ENCODE measurements around the gene TBC1D10A. TPM values are rescaled to one million over a fixed set of nuclear protein-coding genes. Genes with fewer than 3 reads are reported as not detected.

TBC1D10A gene
- total RNA-seq, 1 donor from 2014 or later = 29.6 TPM

DNA sequence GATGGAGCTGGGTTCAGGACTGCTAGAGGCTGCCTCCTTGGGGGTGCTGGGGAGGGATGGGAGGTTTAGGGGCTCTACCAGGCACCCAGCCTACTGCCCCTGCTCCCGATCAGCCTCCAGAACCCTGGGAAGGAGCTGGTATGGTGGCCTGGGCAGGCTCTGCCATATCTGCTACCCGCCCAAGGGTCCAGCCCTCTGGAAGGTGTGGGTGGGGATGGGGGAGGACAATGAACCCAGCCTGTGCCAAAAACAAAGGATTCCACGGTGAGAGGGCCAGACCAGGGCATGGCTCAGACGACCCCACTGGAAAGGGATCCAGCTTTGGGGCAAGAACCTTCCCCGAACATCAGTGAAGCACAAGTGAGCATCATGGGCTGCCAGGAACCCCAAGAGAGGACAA is 40.4 kb downstream of the TBC1D10A start:
- Histone ChIP-seq H3K27ac (no peak overlapping the region), H3K9me3 (no peaks in the 10 kb centered on the region), H3K4me3 (no peak overlapping the region), H3K27me3 (no peaks in the 10 kb centered on the region), H3K4me1 (peaks cover 28% of the 10 kb centered on the region), H3K36me3 (peaks cover 10% of the 10 kb centered on the region)
- intact Hi-C loops (cut with DNase I) = loop anchor here (5.0 kb wide), 1 partner anchor 101 kb away; the partner anchor contains the start of gene RNF215
- no peak for DNase-seq
- TF ChIP-seq, protein P1, sequence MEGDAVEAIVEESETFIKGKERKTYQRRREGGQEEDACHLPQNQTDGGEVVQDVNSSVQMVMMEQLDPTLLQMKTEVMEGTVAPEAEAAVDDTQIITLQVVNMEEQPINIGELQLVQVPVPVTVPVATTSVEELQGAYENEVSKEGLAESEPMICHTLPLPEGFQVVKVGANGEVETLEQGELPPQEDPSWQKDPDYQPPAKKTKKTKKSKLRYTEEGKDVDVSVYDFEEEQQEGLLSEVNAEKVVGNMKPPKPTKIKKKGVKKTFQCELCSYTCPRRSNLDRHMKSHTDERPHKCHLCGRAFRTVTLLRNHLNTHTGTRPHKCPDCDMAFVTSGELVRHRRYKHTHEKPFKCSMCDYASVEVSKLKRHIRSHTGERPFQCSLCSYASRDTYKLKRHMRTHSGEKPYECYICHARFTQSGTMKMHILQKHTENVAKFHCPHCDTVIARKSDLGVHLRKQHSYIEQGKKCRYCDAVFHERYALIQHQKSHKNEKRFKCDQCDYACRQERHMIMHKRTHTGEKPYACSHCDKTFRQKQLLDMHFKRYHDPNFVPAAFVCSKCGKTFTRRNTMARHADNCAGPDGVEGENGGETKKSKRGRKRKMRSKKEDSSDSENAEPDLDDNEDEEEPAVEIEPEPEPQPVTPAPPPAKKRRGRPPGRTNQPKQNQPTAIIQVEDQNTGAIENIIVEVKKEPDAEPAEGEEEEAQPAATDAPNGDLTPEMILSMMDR (IDR thresholded peaks at IDR 0.05) = no peak
- ATAC-seq = no peak

DNA sequence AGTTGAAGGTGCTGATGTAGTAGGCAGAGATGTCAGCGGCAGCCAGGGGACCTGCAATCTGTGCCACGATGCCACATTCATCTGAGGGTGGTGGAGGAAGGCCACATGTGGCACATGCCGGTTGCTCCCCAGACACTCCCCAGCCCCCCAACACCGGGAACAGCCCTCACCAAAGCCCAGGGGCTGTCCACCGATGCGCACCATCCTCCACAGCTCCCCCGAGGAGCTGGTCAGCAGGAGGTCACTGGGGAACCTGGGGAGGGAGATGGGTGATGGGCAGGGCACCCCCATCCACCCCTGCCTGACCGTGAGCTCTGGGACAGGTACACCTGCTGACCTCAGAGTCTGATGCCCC is 40.9 kb downstream of the TBC1D10A start:
- Histone ChIP-seq H3K4me3 (no peak overlapping the region), H3K4me1 (peaks cover 23% of the 10 kb centered on the region), H3K27me3 (no peaks in the 10 kb centered on the region), H3K36me3 (peaks cover 10% of the 10 kb centered on the region), H3K9me3 (no peaks in the 10 kb centered on the region), H3K27ac (no peak overlapping the region)
- TF ChIP-seq, protein P1 (IDR thresholded peaks at IDR 0.05) = no peak
- DNase-seq (no peak), ATAC-seq (no peak)
- intact Hi-C loops (cut with DNase I) = loop anchor here (5.0 kb wide), 1 partner anchor 101 kb away; the partner anchor contains the start of gene RNF215

DNA sequence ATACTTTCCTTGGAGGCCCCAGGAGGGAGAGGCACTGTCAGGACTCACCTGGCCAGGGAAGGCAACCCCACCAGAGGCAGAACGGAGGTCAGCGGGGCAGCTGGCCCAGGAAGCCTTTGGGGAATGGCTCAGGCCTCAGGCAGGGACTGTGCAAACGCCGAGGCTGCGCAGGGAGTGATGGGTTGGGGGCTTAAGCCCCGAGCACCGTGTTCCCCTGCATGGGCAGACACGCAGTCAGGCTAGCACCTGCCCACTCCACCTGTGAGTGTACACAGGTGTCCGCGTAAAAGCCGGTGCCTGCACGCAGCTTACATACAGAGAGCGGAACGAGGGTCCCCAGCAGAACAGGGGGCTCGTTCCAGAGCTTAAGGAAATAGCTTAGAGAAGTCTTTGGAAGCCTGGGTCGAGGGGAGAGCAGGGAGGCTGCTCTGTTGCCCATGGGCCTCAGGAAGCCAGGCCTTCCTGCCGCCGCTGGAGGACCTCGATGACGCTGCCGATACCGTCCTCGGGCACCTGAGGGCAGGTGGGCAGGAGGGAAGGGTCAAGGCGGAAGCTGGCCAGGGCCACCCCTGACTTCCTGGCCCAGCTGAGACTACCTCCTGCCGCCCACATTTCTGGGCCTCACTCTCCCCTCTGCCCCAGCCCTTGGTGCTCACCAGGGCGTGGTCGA is 41.4 kb downstream of the TBC1D10A start:
- Histone ChIP-seq H3K4me3 (no peak overlapping the region), H3K27me3 (no peaks in the 10 kb centered on the region), H3K27ac (no peak overlapping the region), H3K36me3 (peaks cover 10% of the 10 kb centered on the region), H3K9me3 (no peaks in the 10 kb centered on the region), H3K4me1 (peaks cover 18% of the 10 kb centered on the region)
- ATAC-seq (no peak), DNase-seq (no peak)
- intact Hi-C loops (cut with DNase I) = loop anchor here (5.0 kb wide), 1 partner anchor 102 kb away; the partner anchor contains the start of gene RNF215
- TF ChIP-seq, protein P1 (IDR thresholded peaks at IDR 0.05) = no peak

DNA sequence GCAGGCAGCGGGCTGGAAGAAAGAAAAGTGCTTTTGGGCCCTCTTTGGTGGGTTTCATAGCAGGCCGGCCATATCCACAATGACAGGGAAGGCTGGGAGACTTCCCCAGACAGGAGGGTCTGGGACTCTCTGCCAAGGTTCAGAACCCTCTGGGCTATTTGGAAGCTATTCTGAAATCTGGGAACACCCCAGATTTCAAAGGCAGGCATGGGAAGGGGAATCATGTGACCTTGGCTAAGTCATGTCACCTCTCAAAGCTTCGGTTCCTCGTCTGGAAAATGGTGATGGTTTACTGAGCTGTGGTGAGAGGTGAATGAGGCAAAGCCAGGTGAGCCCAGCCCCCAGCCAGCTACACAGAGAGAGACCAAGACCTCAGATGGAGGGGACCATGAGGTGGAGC is 42.1 kb downstream of the TBC1D10A start:
- ATAC-seq (no peak), DNase-seq (no peak)
- no peak overlapping the region for H3K27ac ChIP-seq
- peaks cover 10% of the 10 kb centered on the region for H3K36me3 ChIP-seq
- no peaks in the 10 kb centered on the region for H3K27me3 ChIP-seq
- peaks cover 16% of the 10 kb centered on the region for H3K4me1 ChIP-seq
- intact Hi-C loops (cut with DNase I) = loop anchor here (5.0 kb wide), 1 partner anchor 103 kb away; the partner anchor contains the start of gene RNF215
- H3K4me3 ChIP-seq = no peak overlapping the region
- no peaks in the 10 kb centered on the region for H3K9me3 ChIP-seq
- TF ChIP-seq, protein P1 (IDR thresholded peaks at IDR 0.05) = no peak

DNA sequence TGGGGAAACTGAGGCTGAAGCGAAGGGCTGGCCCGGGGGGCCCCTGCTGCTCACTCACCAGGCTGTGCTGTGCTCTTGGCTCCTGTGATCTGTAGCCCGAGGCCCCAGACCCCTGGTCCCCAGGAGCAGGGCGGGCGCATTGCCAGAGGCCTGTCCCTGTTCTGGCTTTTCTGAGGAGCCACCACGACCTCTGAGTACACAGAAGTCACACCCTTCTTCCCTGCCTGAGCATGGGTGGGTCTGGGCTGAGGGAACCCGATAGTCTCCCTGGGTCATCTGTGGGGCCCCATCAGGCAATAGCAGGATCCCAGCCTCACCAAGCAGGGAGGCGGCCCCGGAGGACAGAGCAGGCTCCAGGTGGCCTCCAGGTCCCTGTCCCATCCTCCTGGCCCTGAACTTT is 42.6 kb downstream of the TBC1D10A start:
- DNase-seq (no peak), ATAC-seq (no peak)
- TF ChIP-seq, protein P1 (IDR thresholded peaks at IDR 0.05) = no peak

More for the DNA sequence above, 42.6 kb downstream of the TBC1D10A start:
- Histone ChIP-seq H3K9me3 (no peaks in the 10 kb centered on the region), H3K4me3 (no peak overlapping the region), H3K36me3 (peaks cover 10% of the 10 kb centered on the region), H3K27me3 (no peaks in the 10 kb centered on the region), H3K27ac (no peak overlapping the region), H3K4me1 (peaks cover 18% of the 10 kb centered on the region)
- intact Hi-C loops (cut with DNase I) = no loop called here

All from upper lobe of right lung (tissue), 1 donor.